ENCODE results near the gene SLCO3A1.

Gene SLCO3A1

GRCh38 chr15:92076541-92076940, 223.0 kb downstream of the SLCO3A1 start:
- no peak for ATAC-seq

- ATAC-seq: peak; percentile 70
These were observed 224.0 kb downstream of the SLCO3A1 start for GRCh38 chr15:92077353-92078085.

GRCh38 chr15:92078270-92078669, 224.8 kb downstream of the SLCO3A1 start:
- no peak for ATAC-seq

GRCh38 chr15:92079047-92079446, 225.5 kb downstream of the SLCO3A1 start:
- no peak for ATAC-seq

GRCh38 chr15:92079647-92080255, 226.2 kb downstream of the SLCO3A1 start:
- ATAC-seq: no peak

- ATAC-seq: peak in 1 of 2 donors; percentile 50
These were observed 228.7 kb downstream of the SLCO3A1 start for GRCh38 chr15:92082006-92082843.

GRCh38 chr15:92083190-92083589, 229.7 kb downstream of the SLCO3A1 start:
- no peak for ATAC-seq

GRCh38 chr15:92087211-92087610, 233.7 kb downstream of the SLCO3A1 start:
- ATAC-seq: no peak

- ATAC-seq: no peak
These were observed 237.7 kb downstream of the SLCO3A1 start for GRCh38 chr15:92091155-92091734.

- ATAC-seq: no peak
These were observed 239.0 kb downstream of the SLCO3A1 start for GRCh38 chr15:92092289-92093105.

- peak; percentile 76 to 80 for ATAC-seq
These were observed 242.2 kb downstream of the SLCO3A1 start for GRCh38 chr15:92095693-92096092.

GRCh38 chr15:92097474-92098178, 244.1 kb downstream of the SLCO3A1 start:
- peak; percentile 62 to 64 for ATAC-seq

GRCh38 chr15:92098869-92099268, 245.4 kb downstream of the SLCO3A1 start:
- ATAC-seq: no peak

GRCh38 chr15:92100301-92100700, 246.8 kb downstream of the SLCO3A1 start:
- no peak for ATAC-seq

GRCh38 chr15:92100751-92101150, 247.2 kb downstream of the SLCO3A1 start:
- ATAC-seq: no peak

- no peak for ATAC-seq
These were observed 248.3 kb downstream of the SLCO3A1 start for GRCh38 chr15:92101708-92102394.

GRCh38 chr15:92102395-92102755, 248.9 kb downstream of the SLCO3A1 start:
- ATAC-seq: no peak

- no peak for ATAC-seq
These were observed 250.6 kb downstream of the SLCO3A1 start for GRCh38 chr15:92104072-92104471.

- ATAC-seq: no peak
These were observed 252.1 kb downstream of the SLCO3A1 start for GRCh38 chr15:92105611-92106010.

- no peak for ATAC-seq
These were observed 254.0 kb downstream of the SLCO3A1 start for GRCh38 chr15:92107510-92107909.

Measured in activated CD4-positive, CD25-positive, alpha-beta regulatory T cell treated with anti-CD3 and anti-CD28 coated beads, Interleukin-2, amount 50 U/mL, for 24 hours (primary cell).